Activated CD4-positive, alpha-beta memory T cell treated with anti-CD3 and anti-CD28 coated beads for 36 hours (primary cell): ENCODE measurements around the gene ZNF416. TPM values are rescaled to one million over a fixed set of nuclear protein-coding genes. Genes with fewer than 3 reads are reported as not detected.
A peak's percentile ranks its signal among the peaks of the same experiment; 100 is the strongest.

Source experiments
- CTCF ChIA-PET: fragments of 350-600 bp; sonication (Branson Sonifier 250); formaldehyde crosslinking; loops from one replicate; lab custom pipeline; 2021; ENCODE audit warnings: antibody characterized with exemption, inconsistent platforms; lab: Charles Lee
- POLR2A ChIA-PET: fragments of 350-600 bp; sonication (Branson Sonifier 250); formaldehyde crosslinking; loops from one replicate; lab custom pipeline; 2021; ENCODE audit warnings: antibody characterized with exemption; lab: Charles Lee
- DNase-seq: peaks from one replicate; pipeline ENCODE4 v3.0.0-alpha.2; 2020
- H3K27ac Mint-ChIP-seq: one replicate; pipeline ENCODE4 v1.8.0; 2021; ENCODE audit warnings: mixed read lengths
- H3K27me3 Mint-ChIP-seq: one replicate; pipeline ENCODE4 v1.8.0; 2021; ENCODE audit warnings: mixed read lengths
- H3K36me3 Mint-ChIP-seq: one replicate; pipeline ENCODE4 v1.8.0; 2021; ENCODE audit warnings: mixed read lengths
- H3K4me1 Mint-ChIP-seq: one replicate; pipeline ENCODE4 v1.8.0; 2021; ENCODE audit warnings: low read depth, mixed read lengths
- H3K4me3 Mint-ChIP-seq: one replicate; pipeline ENCODE4 v1.8.0; 2021; ENCODE audit warnings: mild to moderate bottlenecking, mixed read lengths
- H3K9me3 Mint-ChIP-seq: one replicate; pipeline ENCODE4 v1.8.0; 2021; ENCODE audit warnings: mixed read lengths
- intact Hi-C: fragments of 100-400 bp; cut with micrococcal nuclease; formaldehyde crosslinking; loops from one replicate; pipeline ENCODE4 v1.15.1; 2023
- total RNA-seq, 2 experiments: library from RNA; stranded (reverse); gene quantifications; one replicate each; pipeline ENCODE4 v1.2.3, GENCODE V29; 2021

Gene ZNF416
- total RNA-seq, 2 experiments from 2014 or later = 2.2 to 2.4 TPM

DNA sequence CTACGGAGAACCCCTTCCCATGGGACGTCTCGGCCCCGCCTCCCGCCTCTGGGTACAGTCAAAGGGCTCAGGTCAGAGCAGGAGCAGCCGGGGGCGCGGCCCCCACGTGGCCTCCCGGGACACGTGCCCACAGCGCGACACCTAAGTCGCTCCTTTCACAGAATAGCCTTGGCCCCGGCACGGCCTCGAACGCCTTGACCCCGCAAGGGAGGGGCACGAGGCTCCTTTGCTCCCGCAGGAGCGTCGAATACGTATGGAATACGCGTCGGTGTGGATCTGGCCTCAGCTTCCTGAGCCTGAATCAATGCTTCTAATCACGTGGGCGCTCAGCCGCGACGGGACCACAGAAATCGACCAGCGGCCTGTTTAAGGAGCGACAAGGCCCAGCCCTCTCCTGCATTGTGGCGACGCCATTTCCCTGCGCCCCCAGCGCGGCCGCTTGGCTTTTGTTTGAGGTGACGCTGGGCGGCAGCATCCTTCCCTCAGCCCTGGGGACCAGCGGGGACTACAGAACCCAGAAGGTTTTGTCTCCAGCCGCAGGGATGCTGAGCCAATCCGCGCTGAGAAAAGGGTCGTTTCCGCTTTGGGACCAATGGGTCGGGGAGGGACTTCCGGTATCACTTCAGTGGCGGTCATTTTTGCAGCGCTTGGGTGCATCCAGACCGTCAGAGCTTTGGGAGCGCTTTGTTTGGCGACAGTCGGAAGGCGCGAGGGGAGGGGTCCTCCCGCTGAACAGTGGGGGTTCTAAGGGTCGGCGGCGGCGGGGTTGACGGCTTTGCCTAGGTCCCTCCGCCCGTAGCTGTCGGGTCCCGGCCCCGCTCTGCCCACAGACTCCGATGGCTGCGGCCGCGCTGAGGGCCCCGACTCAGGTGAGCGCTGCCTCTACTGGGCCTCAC is 5.1 kb upstream of the ZNF416 start, which contains the start of gene ZIK1:
TSS of gene ZIK1 (plus strand) at position 625 of the 896 bp plus-strand sequence. CDS start at position 837, 212 bp downstream.
- Mint-ChIP-seq H3K4me3 (peak within 1 kb of the TSS; percentile 86), H3K27ac (peak within 1 kb of the TSS; percentile 69), H3K36me3 (peaks cover 51% of the 10 kb centered on the region), H3K4me1 (peaks cover 21% of the 10 kb centered on the region), H3K27me3 (no peaks in the 10 kb centered on the region), H3K9me3 (peaks cover 67% of the 10 kb centered on the region)
- DNase-seq = peak; percentile 91
- intact Hi-C loops = loop anchor here (5.0 kb wide), 1 partner anchor 804 kb away; the partner anchor contains the start of gene RPS5
- CTCF ChIA-PET = no interaction called here
- POLR2A ChIA-PET = no interaction called here

DNA sequence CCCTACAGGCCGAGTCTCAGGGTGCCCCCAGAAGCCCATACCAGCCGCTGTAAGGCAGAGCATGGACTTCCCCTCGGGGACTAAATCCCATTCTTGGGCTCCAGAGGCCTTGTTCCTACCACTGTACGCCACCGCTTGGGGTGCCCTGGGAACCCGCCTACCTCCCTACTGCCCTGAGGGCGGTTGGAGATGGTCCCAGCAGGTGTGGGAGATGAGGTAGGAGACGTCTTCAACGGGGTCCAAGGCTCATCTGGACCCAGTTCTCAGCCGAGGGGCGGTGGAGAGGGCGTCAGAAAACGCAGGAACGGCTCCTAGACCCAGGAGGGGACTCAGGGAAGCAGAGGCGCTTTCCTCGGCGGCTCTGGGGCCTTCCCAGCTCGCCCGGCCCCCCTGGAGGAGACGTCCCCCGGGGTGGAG is 4.4 kb upstream of the ZNF416 start:
- Mint-ChIP-seq H3K27ac (no peak overlapping the region), H3K27me3 (no peaks in the 10 kb centered on the region), H3K4me1 (peaks cover 22% of the 10 kb centered on the region), H3K9me3 (peaks cover 60% of the 10 kb centered on the region), H3K4me3 (peak overlapping the region; percentile 86), H3K36me3 (peaks cover 45% of the 10 kb centered on the region)
- POLR2A ChIA-PET = no interaction called here
- CTCF ChIA-PET = no interaction called here
- no peak for DNase-seq
- intact Hi-C loops = loop anchor here (5.0 kb wide), 1 partner anchor 804 kb away; the partner anchor contains the start of gene RPS5

DNA sequence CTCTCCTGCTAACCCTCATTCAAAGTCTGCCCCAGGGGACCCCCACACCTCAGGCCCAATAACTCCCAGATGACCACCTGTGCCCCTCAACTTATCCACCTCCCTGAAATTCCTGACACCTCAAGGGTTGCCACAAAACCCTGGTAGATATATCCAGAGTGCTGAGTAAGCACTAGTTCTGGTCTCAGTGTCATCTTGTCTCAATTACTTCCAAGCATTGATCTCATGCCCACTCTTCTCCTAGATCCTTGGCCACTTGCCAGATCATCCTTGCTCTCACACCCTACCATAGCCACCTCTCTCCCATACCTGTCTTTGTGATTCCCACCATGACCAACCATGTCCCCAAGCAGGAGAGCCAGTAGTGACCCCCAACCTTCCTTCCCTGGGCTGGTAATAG is 2.0 kb downstream of the ZNF416 start:
- ChIA-PET POLR2A (no interaction called here), CTCF (no interaction called here)
- DNase-seq = no peak
- H3K4me3 Mint-ChIP-seq = no peak overlapping the region
- intact Hi-C loops = loop anchor here (5.0 to 10.0 kb wide), 4 partner anchors 36 to 576 kb away; partner anchors contain the start of genes ZNF134, ZNF211, ZNF329 and ZNF417
- no peaks in the 10 kb centered on the region for H3K27me3 Mint-ChIP-seq
- H3K27ac Mint-ChIP-seq = no peak overlapping the region
- H3K4me1 Mint-ChIP-seq = peaks cover 14% of the 10 kb centered on the region
- peaks cover 73% of the 10 kb centered on the region for H3K9me3 Mint-ChIP-seq
- peaks cover 60% of the 10 kb centered on the region for H3K36me3 Mint-ChIP-seq

DNA sequence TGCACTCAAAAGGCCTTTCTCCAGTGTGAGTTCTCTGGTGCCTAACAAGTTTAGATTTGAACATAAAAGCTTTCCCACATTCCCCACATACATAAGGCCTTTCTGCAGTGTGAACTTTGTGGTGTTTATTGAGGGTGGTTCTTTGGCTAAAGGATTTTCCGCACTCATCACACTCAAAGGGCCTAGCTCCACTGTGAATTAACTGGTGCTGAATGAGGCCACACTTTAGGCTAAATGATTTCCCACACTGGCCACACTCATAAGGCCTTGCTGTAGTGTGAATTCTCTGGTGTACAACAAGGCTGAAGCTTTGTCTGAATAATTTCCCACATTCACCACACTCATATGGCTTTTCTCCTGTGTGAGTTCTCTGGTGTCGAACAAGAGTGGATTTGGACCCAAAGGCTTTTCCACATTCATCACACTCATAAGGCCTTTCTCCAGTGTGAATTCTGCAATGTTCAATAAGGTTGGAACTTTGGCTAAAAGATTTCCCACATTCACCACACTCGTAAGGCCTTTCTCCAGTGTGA is 6.2 kb downstream of the ZNF416 start:
- H3K36me3 Mint-ChIP-seq = peaks cover 71% of the 10 kb centered on the region
- POLR2A ChIA-PET = no interaction called here

DNA sequence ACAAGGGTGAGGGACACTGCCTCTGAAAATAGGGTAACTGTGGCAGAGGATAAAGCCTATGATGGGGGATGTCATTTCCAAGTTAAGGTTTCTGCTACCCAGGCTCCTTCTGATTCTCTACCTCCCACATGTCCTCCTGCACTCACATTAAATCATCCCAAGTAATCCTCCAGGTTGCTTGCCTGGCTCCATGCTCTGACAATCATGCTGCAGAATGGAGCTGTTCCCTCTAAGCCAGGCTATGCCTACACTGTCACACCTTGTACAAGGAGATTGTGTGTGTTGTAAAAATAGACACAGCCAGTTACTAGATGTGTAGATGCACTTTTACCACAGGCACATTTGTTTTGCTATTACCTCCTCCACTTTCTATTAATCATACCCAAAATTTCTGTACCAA is 8.0 kb downstream of the ZNF416 start:
- Mint-ChIP-seq H3K27ac (no peak overlapping the region), H3K36me3 (peaks cover 60% of the 10 kb centered on the region), H3K4me3 (no peak overlapping the region), H3K27me3 (no peaks in the 10 kb centered on the region), H3K9me3 (peaks cover 97% of the 10 kb centered on the region), H3K4me1 (no peaks in the 10 kb centered on the region)
- intact Hi-C loops = loop anchor here (10.0 kb wide), 1 partner anchor 344 kb away; the partner anchor contains the start of gene ZNF417
- ChIA-PET POLR2A (no interaction called here), CTCF (no interaction called here)
- no peak for DNase-seq

More for the DNA sequence above, 6.2 kb downstream of the ZNF416 start:
- Mint-ChIP-seq H3K4me3 (no peak overlapping the region), H3K27ac (no peak overlapping the region), H3K27me3 (no peaks in the 10 kb centered on the region), H3K9me3 (peaks cover 96% of the 10 kb centered on the region), H3K4me1 (peaks cover 3% of the 10 kb centered on the region)
- CTCF ChIA-PET = no interaction called here
- no peak for DNase-seq
- intact Hi-C loops = loop anchor here (10.0 kb wide), 1 partner anchor 342 kb away; the partner anchor contains the start of gene ZNF417

DNA sequence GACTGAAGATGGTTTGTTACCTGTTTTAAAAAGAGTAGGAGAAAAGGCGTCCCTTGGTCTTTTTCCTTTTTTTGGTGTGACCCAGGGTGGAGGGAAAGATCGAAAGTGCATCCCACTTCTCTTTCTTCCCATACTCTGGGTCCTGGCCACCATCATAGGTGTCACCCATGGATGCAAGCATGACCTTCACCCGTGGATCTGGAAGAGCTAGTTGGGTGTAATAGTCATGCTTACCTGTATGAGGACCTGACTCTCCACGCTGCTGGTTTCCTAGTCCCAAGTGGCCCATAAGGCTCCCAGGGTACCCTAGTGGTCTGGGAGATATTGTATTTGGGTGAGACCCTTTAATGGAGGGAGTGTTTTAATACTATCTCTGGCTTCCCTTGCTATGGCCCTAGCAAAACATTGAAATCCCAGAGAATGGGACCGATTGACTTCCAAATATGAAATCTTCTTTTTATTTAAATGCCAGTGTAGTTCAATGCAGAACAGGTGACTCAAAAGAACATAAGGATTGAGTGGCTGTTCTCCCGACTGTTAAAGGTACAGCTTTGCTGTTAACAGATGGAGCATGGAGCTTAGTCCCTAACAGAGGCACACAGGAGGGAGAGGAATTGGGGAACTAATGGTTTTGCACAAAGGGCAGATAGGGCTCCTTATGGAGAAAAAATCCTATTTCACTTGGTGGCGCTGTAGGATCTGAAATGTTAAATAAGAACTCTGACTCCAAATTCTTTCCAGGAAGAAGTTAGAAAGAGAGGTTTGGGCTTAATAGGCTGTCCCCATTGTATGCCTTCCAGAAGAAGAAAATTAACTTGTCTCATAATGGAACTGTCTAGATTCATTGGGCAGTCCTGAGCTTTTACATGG is 12.1 kb downstream of the ZNF416 start:
- Mint-ChIP-seq H3K36me3 (peaks cover 35% of the 10 kb centered on the region), H3K4me3 (no peak overlapping the region), H3K27ac (no peak overlapping the region), H3K27me3 (peaks cover 3% of the 10 kb centered on the region), H3K9me3 (peaks cover 92% of the 10 kb centered on the region), H3K4me1 (no peaks in the 10 kb centered on the region)
- intact Hi-C loops = no loop called here
- POLR2A ChIA-PET = no interaction called here
- CTCF ChIA-PET = no interaction called here
- no peak for DNase-seq

DNA sequence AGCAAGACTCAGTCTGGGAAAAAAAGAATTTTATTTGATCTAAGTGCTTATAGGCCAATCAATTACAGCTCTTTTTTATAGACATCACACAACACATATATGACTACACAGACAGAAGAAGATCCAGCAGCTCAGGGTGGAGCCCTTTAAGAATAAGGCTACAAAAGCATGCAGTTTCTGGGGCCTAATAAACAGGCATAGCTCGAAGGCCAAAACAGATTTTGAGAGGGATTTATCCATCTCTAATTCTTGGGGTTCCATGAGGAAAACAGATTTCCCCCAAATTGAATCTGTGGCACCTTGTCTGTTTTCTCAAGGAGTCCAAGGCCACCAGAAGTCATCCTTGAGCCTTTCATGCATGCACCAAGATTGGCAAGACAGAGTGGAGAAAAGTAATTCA is 15.2 kb downstream of the ZNF416 start:
- H3K4me3 Mint-ChIP-seq = no peak overlapping the region
- intact Hi-C loops = no loop called here
- H3K9me3 Mint-ChIP-seq = peaks cover 78% of the 10 kb centered on the region

DNA sequence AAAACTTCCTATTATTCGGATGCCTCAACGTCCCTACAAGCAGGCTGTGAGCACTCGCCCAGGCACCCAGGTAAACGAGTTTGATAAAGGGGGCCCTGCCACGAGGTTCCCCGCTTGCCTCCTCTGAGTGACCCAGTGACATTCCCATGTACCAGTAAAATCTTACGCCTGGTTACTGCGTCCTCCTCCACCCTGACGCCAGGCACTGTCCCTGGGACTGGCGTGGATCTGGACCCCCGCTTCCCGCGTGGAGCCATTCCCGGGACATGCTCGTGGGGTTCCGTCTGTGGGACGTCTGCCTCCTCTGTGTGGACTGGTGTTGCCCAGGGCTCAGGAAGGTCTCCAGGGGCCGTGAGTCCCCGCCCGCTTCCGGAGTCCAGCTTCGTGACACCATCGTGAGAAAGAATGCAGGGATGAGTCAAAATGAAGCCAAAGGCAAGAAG is 18.6 kb downstream of the ZNF416 start:
- DNase-seq = no peak
- Mint-ChIP-seq H3K4me1 (peaks cover 28% of the 10 kb centered on the region), H3K27ac (peak overlapping the region; percentile 82), H3K36me3 (peaks cover 47% of the 10 kb centered on the region), H3K4me3 (peak overlapping the region; percentile 90), H3K9me3 (peaks cover 56% of the 10 kb centered on the region), H3K27me3 (peaks cover 4% of the 10 kb centered on the region)
- ChIA-PET POLR2A (no interaction called here), CTCF (no interaction called here)
- intact Hi-C loops = no loop called here

More for the DNA sequence above, 15.2 kb downstream of the ZNF416 start:
- ChIA-PET CTCF (no interaction called here), POLR2A (no interaction called here)
- DNase-seq = no peak
- Mint-ChIP-seq H3K27ac (no peak overlapping the region), H3K4me1 (peaks cover 18% of the 10 kb centered on the region), H3K36me3 (peaks cover 41% of the 10 kb centered on the region), H3K27me3 (peaks cover 4% of the 10 kb centered on the region)

DNA sequence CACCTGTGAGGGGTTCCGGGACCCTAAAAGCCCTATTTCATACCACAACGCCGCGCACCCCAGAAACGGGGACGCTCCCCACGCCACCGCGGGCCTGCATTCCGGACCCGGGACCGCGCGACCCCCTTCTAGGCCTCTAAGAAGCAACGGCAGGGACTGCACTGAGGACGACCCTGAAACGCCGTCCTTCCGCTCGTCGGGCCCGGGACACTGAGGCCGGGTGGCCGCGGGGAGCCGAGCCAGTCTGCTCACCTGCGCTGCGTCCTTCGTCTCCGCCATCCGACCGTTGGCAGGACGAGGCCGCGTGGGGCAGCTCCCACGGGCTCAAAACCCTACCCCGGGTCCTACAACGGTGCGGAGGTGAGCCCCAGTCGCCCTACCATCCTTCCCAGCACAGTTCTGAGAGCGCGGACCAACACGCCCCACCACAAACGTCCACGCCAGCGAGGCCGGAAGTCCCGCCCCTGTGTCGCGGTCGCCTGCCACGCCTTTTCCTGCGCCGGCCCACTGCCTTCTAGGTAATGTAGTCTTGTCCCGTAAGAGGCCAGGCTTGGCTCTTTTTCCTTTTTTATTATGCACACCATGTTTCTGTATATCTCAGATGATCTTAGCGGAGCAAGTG is 19.2 kb downstream of the ZNF416 start, which contains the start of gene ZNF550:
TSS of gene ZNF550 (minus strand) at position 460 of the 622 bp plus-strand sequence. CDS start at position 279, 181 bp downstream.
- peak; percentile 91 for DNase-seq
- intact Hi-C loops = loop anchor here (2.0 kb wide), 1 partner anchor 19 kb away; the partner anchor contains the start of gene ZNF416
- Mint-ChIP-seq H3K9me3 (peaks cover 55% of the 10 kb centered on the region), H3K4me3 (peak within 1 kb of the TSS; percentile 90), H3K36me3 (peaks cover 49% of the 10 kb centered on the region), H3K4me1 (peaks cover 28% of the 10 kb centered on the region), H3K27ac (peak within 1 kb of the TSS; percentile 82), H3K27me3 (peaks cover 4% of the 10 kb centered on the region)
- POLR2A ChIA-PET = no interaction called here
- CTCF ChIA-PET = no interaction called here

DNA sequence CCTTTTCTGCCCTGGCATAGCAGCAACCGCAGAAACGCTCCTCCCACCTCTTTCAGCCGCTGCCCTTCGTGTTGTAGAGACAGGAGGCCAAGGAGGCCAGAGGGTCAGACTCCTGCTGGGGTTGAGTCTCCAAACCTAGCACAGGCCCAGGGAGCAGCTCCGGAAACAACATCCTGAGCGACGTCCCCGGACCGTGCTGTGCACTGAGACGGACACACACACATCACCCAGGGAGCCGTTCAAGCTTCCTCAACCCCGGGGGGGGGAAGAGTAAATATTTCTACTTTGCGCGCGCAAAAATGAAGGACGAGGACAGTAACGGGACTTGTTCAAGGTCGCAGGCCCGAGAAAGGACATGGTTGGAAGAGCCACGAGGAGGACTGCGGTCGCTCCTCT is 19.7 kb downstream of the ZNF416 start:
- H3K9me3 Mint-ChIP-seq = peaks cover 53% of the 10 kb centered on the region
- peak; percentile 23 for DNase-seq
- H3K27me3 Mint-ChIP-seq = peaks cover 4% of the 10 kb centered on the region
- peaks cover 28% of the 10 kb centered on the region for H3K4me1 Mint-ChIP-seq
- ChIA-PET POLR2A (no interaction called here), CTCF (no interaction called here)
- H3K4me3 Mint-ChIP-seq = peak overlapping the region; percentile 90
- peaks cover 52% of the 10 kb centered on the region for H3K36me3 Mint-ChIP-seq
- intact Hi-C loops = loop anchor here (2.0 kb wide), 1 partner anchor 20 kb away; the partner anchor contains the start of gene ZNF416
- H3K27ac Mint-ChIP-seq = peak overlapping the region; percentile 77

DNA sequence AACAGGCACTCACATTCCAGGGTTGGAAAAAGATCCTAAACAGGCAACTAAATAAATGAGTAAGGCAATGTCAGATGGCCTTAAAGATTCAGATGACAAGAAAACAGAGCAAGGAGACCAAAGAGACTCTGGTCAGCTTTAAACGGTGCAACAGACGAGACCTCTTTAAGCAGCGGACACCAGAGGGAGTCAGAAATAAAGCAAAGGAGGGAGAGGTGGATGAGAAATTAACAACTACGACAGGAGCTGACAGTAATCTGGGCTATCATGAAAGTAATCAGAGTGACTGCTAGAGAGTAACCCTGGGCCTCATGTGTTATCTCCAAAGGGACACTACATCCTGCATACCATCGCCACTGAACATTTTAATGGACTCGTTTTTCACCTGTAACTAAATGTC is 20.2 kb downstream of the ZNF416 start:
- no peak overlapping the region for H3K27ac Mint-ChIP-seq
- H3K4me3 Mint-ChIP-seq = peak overlapping the region; percentile 90
- no peak for DNase-seq
- intact Hi-C loops = loop anchor here (2.0 kb wide), 1 partner anchor 20 kb away; the partner anchor contains the start of gene ZNF416
- ChIA-PET POLR2A (no interaction called here), CTCF (no interaction called here)
- peaks cover 52% of the 10 kb centered on the region for H3K9me3 Mint-ChIP-seq
- peaks cover 55% of the 10 kb centered on the region for H3K36me3 Mint-ChIP-seq
- H3K4me1 Mint-ChIP-seq = peaks cover 28% of the 10 kb centered on the region
- H3K27me3 Mint-ChIP-seq = peaks cover 4% of the 10 kb centered on the region
